ENCODE results near the gene ARL8A. TPM values are rescaled to one million over a fixed set of nuclear protein-coding genes. Genes with fewer than 3 reads are reported as not detected.
A peak's percentile ranks its signal among the peaks of the same experiment; 100 is the strongest.

The ARL8A gene
- total and polyA plus RNA-seq, 2 experiments from 2014 or later: 42.1 to 45.3 TPM

- no peak overlapping the region for H3K4me3 ChIP-seq
- H3K27ac ChIP-seq: no peak overlapping the region
- no peak for DNase-seq (ENCODE audit: low read depth in 1 of 2, low spot score in 1 of 2)
- H3K36me3 ChIP-seq: no peaks in the 10 kb centered on the region
- no peaks in the 10 kb centered on the region for H3K27me3 ChIP-seq
- H3K9me3 ChIP-seq (ENCODE audit: low read depth): no peaks in the 10 kb centered on the region
- no peaks in the 10 kb centered on the region for H3K4me1 ChIP-seq (ENCODE audit: low read depth)
- TF ChIP-seq, protein P1, sequence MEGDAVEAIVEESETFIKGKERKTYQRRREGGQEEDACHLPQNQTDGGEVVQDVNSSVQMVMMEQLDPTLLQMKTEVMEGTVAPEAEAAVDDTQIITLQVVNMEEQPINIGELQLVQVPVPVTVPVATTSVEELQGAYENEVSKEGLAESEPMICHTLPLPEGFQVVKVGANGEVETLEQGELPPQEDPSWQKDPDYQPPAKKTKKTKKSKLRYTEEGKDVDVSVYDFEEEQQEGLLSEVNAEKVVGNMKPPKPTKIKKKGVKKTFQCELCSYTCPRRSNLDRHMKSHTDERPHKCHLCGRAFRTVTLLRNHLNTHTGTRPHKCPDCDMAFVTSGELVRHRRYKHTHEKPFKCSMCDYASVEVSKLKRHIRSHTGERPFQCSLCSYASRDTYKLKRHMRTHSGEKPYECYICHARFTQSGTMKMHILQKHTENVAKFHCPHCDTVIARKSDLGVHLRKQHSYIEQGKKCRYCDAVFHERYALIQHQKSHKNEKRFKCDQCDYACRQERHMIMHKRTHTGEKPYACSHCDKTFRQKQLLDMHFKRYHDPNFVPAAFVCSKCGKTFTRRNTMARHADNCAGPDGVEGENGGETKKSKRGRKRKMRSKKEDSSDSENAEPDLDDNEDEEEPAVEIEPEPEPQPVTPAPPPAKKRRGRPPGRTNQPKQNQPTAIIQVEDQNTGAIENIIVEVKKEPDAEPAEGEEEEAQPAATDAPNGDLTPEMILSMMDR (IDR thresholded peaks at IDR 0.05; ENCODE audit: low read depth, low read length): no peak
Measured at GRCh38 chr1:202124142-202124541, 20.4 kb downstream of the ARL8A start.

- no peaks in the 10 kb centered on the region for H3K36me3 ChIP-seq
- DNase-seq (ENCODE audit: low read depth in 1 of 2, low spot score in 1 of 2): no peak
- TF ChIP-seq, protein P1 (IDR thresholded peaks at IDR 0.05; ENCODE audit: low read depth, low read length): no peak
- H3K27me3 ChIP-seq: no peaks in the 10 kb centered on the region
- H3K27ac ChIP-seq: no peak overlapping the region
- H3K4me3 ChIP-seq: no peak overlapping the region
- H3K9me3 ChIP-seq (ENCODE audit: low read depth): no peaks in the 10 kb centered on the region
- no peaks in the 10 kb centered on the region for H3K4me1 ChIP-seq (ENCODE audit: low read depth)
Measured at GRCh38 chr1:202123336-202123813, 21.2 kb downstream of the ARL8A start.

- Histone ChIP-seq H3K27ac (no peak within 1 kb of the TSS), H3K4me1 (ENCODE audit: low read depth) (no peaks in the 10 kb centered on the region), H3K36me3 (no peaks in the 10 kb centered on the region), H3K4me3 (no peak within 1 kb of the TSS), H3K9me3 (ENCODE audit: low read depth) (no peaks in the 10 kb centered on the region), H3K27me3 (no peaks in the 10 kb centered on the region)
- DNase-seq (ENCODE audit: low read depth in 1 of 2, low spot score in 1 of 2): peak; percentile 68 to 90
- TF ChIP-seq, protein P1 (IDR thresholded peaks at IDR 0.05; ENCODE audit: low read depth, low read length): peak; percentile 64
Measured at GRCh38 chr1:202122639-202123335, 21.8 kb downstream of the ARL8A start, which contains the start of gene GPR37L1. GPR37L1 (plus strand) TSS chr1:202122917; CDS start chr1:202122964, 47 bp downstream.

GRCh38 chr1:202121006-202121405 lies 23.5 kb downstream of the ARL8A start:
- TF ChIP-seq, protein P1 (IDR thresholded peaks at IDR 0.05; ENCODE audit: low read depth, low read length): no peak
- H3K36me3 ChIP-seq: no peaks in the 10 kb centered on the region
- no peak overlapping the region for H3K27ac ChIP-seq
- no peak for DNase-seq (ENCODE audit: low read depth in 1 of 2, low spot score in 1 of 2)
- no peak overlapping the region for H3K4me3 ChIP-seq
- H3K27me3 ChIP-seq: no peaks in the 10 kb centered on the region
- no peaks in the 10 kb centered on the region for H3K9me3 ChIP-seq (ENCODE audit: low read depth)
- no peaks in the 10 kb centered on the region for H3K4me1 ChIP-seq (ENCODE audit: low read depth)

- Histone ChIP-seq H3K4me1 (ENCODE audit: low read depth) (peaks cover 4% of the 10 kb centered on the region), H3K36me3 (no peaks in the 10 kb centered on the region), H3K4me3 (no peak overlapping the region), H3K27ac (no peak overlapping the region), H3K9me3 (ENCODE audit: low read depth) (no peaks in the 10 kb centered on the region), H3K27me3 (no peaks in the 10 kb centered on the region)
- TF ChIP-seq, protein P1 (IDR thresholded peaks at IDR 0.05; ENCODE audit: low read depth, low read length): no peak
- no peak for DNase-seq (ENCODE audit: low read depth in 1 of 2, low spot score in 1 of 2)
Measured at GRCh38 chr1:202117898-202118371, 26.6 kb downstream of the ARL8A start.

Data from cardiac muscle cell (in vitro differentiated cells and primary cell).